GM20000 (cell line): ENCODE results near the gene PPFIA2.

Source experiments
- DNase-seq: peaks from one replicate; pipeline ENCODE4 v3.0.0; 2012; ENCODE audit warnings: low spot score
- TF ChIP-seq, protein P1 (sequence below): IDR thresholded peaks from 2 replicates; pipeline ENCODE4 v1.5.1; 2012; ENCODE audit warnings: mild to moderate bottlenecking, control low read depth; ENCODE audit errors: extremely low read depth, missing control alignments

Gene PPFIA2

GRCh38 chr12:81520064-81520945 is 238.8 kb downstream of the PPFIA2 start:
- TF ChIP-seq, protein P1, sequence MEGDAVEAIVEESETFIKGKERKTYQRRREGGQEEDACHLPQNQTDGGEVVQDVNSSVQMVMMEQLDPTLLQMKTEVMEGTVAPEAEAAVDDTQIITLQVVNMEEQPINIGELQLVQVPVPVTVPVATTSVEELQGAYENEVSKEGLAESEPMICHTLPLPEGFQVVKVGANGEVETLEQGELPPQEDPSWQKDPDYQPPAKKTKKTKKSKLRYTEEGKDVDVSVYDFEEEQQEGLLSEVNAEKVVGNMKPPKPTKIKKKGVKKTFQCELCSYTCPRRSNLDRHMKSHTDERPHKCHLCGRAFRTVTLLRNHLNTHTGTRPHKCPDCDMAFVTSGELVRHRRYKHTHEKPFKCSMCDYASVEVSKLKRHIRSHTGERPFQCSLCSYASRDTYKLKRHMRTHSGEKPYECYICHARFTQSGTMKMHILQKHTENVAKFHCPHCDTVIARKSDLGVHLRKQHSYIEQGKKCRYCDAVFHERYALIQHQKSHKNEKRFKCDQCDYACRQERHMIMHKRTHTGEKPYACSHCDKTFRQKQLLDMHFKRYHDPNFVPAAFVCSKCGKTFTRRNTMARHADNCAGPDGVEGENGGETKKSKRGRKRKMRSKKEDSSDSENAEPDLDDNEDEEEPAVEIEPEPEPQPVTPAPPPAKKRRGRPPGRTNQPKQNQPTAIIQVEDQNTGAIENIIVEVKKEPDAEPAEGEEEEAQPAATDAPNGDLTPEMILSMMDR, result no peak
- no peak for DNase-seq

DNA sequence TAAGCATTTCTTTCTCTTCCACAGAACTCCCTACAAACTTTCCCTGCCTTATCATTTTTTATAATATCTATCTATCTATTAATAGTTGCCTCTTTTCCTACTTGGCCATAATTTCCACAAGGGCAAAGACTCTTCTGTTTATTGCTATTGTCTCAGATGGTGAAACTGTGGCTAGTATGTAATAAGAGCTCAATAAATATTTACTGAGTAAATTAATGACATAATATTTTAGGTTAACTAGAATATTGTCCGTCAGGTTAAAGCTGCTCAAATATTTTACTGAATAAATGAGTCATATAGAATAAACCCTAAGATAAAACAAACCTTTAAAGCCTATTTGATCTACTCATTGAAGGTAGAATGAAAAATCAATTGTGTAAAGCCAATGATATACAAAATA is 240.5 kb downstream of the PPFIA2 start:
- TF ChIP-seq, protein P1, result no peak
- DNase-seq, result no peak

DNA sequence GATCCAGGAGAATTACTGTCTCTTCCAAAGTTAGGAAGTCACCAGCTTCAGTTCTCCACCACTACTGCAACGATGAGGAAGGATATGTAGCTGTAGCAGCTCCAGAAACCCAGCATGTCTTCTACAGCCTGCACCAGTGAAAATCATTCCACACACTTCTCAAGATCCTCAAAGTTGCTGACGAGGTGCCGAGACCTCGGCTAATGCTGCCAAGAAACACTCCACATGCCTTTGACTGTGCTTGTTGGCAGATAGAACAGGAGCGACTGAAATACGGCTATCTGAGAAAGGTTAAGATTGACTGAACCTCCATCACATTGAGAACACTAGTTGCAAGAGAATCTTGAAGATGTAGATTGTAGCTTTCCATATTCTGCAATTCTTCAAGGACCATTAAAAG is 241.9 kb downstream of the PPFIA2 start:
- TF ChIP-seq, protein P1, result no peak
- no peak for DNase-seq

DNA sequence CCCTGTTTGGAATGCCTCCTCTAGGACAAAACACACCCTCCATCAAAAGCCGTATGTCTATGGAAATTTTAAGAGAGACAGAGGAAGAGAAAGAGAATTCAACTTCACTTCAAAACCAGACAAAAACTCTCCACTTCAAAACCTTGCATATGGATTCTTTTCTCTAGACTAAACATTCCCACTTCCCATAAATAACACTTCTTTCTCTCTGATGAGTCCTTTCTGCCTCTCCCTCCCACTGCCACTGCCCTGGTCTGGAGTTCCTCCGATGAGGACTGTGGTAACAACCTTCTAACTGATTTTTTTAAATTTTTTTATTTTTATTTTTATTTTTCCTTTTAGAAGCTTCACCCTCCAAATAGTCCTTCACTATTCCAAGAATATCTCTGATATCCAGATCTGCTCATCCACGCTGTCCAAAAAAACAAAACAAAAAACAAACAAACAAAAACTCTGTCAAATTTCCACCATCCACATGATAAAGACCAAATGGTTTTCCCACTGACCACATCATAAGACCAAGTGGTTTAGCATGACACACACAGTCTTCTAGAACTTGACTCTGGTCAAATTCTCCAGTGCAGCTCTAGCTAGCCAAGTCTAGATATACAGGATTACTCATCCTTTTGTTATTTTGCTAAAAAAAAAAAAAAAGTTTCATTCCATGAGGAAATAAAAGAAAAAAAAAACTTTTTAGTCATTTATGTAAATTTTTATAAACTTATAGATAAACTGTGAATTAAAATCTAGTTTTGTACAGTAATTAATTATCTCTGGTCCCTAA is 256.0 kb downstream of the PPFIA2 start:
- DNase-seq, result no peak
- TF ChIP-seq, protein P1, result no peak

DNA sequence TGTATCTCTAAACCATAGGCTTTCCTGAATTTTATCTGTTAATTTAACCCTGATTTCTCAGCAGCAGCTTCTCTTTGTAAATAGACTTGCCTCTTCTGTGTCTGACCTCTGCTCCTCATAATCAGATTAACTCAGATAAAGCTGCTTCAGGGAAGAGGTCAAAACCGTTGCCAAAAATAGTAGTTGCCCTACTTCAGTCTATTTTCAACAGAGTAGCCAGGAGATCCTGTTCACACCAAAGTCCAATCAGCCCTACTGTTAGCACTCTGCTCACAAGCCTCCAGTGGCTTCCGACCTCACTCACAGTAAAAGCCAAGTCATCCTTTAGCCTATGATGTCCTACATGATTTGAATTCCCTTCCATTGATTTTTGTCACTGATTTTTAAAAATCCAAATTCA is 258.4 kb downstream of the PPFIA2 start:
- no peak for DNase-seq
- TF ChIP-seq, protein P1, result no peak

DNA sequence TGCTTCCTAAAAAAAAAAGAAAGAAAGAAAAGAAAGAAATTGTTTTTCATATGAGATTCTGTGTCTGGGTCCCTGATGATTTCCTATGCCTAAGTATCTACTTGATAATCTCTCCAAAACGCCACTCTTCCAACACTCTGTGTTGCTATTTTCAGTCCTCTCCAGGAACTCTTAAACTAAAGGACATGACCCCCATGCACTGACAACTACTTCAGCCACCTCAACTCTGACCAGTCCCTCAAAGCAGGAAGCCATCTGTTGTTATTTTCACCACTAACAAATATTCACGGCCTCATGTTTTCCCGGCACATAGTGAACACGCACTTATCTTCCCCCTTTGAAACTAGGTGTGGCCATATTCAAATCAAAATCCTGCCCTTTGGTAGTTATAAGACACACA is 259.3 kb downstream of the PPFIA2 start:
- DNase-seq, result no peak
- TF ChIP-seq, protein P1, result no peak

DNA sequence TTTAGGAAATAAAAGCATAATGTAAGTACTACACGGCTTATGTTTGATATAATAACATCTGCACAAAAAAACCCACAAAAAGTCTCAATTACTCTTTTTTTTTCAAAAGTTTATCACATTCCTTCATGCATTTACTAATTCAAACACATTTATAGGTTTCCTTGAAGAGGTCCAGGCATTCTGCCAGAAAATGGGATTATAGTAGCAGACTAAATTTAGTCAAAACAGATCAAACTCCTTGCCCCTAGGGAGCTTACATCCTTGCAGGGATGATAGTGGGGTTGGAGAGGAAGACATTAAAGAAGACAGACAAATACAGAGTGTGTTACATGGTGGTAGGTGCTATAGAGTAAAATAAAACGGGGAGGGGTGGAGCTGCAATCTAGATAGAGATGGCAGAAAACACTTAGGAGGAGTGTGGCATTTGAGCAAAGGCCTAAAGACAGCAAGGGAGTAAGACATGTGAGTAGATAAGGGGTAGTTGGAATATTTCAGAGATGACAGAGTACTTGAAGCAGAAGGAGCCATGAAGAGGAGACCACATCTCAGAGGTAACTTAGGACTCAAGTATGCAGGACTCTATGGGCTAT is 266.9 kb downstream of the PPFIA2 start:
- TF ChIP-seq, protein P1, result no peak
- DNase-seq, result no peak
